Neural cell (in vitro differentiated cells): Measurements from ENCODE around the gene SECISBP2L. TPM values are rescaled to one million over a fixed set of nuclear protein-coding genes. Genes with fewer than 3 reads are reported as not detected.

Experiments used
- H2AFZ ChIP-seq: fragments of 200-600, 300-800 bp; sonication (generic), shearing (Covaris generic); 2 replicates; pipeline ENCODE4 v1.6.0; 2014; ENCODE audit warnings: low read depth, mild to moderate bottlenecking, antibody characterized with exemption, low read length, moderate library complexity
- H3F3A ChIP-seq: fragments of 200-600 bp; shearing (Covaris generic); 2 replicates; pipeline ENCODE4 v1.6.1; 2016; ENCODE audit warnings: mild to moderate bottlenecking, moderate library complexity, mixed read lengths, antibody characterized with exemption, low read length; ENCODE audit not compliant: insufficient read depth, poor library complexity, severe bottlenecking
- H3K27ac ChIP-seq: fragments of 200-600, 300-800 bp; sonication (generic), shearing (Covaris generic); 2 replicates; pipeline ENCODE4 v1.5.1; 2014; ENCODE audit warnings: mild to moderate bottlenecking, low read length, moderate library complexity
- H3K27me3 ChIP-seq: fragments of 300-800, 200-600 bp; sonication (generic), shearing (Covaris generic); 2 replicates; pipeline ENCODE4 v1.6.0; 2014; ENCODE audit warnings: mild to moderate bottlenecking, low read depth, low read length, moderate library complexity; ENCODE audit not compliant: insufficient read depth
- H3K36me3 ChIP-seq: fragments of 300-800, 200-600 bp; sonication (generic), shearing (Covaris generic); 2 replicates; pipeline ENCODE4 v1.5.1; 2014; ENCODE audit warnings: mild to moderate bottlenecking, antibody characterized with exemption, low read length, moderate library complexity; ENCODE audit not compliant: insufficient read depth
- H3K4me2 ChIP-seq: fragments of 300-800, 200-600 bp; sonication (generic), shearing (Covaris generic); 2 replicates; pipeline ENCODE4 v1.6.0; 2014; ENCODE audit warnings: mild to moderate bottlenecking, low read length
- H3K4me3 ChIP-seq: fragments of 300-800, 200-600 bp; sonication (generic), shearing (Covaris generic); 2 replicates; pipeline ENCODE4 v1.5.1; 2014; ENCODE audit warnings: mild to moderate bottlenecking, low read length, moderate library complexity
- H3K79me2 ChIP-seq: fragments of 200-600 bp; shearing (Covaris generic); replicated peaks from 2 replicates; pipeline ENCODE4 v1.6.0; 2014; ENCODE audit warnings: mild to moderate bottlenecking, low read length, moderate library complexity; ENCODE audit not compliant: insufficient read depth
- H3K9ac ChIP-seq: fragments of 300-800, 200-600 bp; sonication (generic), shearing (Covaris generic); 2 replicates; pipeline ENCODE4 v1.6.1; 2016; ENCODE audit warnings: mild to moderate bottlenecking, low read length, mixed read lengths
- H3K9me2 ChIP-seq: fragments of 200-600 bp; shearing (Covaris generic); 2 replicates; pipeline ENCODE4 v1.6.1; 2016; ENCODE audit warnings: mild to moderate bottlenecking, low read length, mixed read lengths; ENCODE audit not compliant: insufficient read depth
- H3K9me3 ChIP-seq: fragments of 200-600, 300-800 bp; sonication (generic), shearing (Covaris generic); 2 replicates; pipeline ENCODE4 v1.6.1; 2016; ENCODE audit warnings: mild to moderate bottlenecking, mixed run types, low read length, moderate library complexity, mixed read lengths
- H4K20me1 ChIP-seq: fragments of 200-600 bp; shearing (Covaris generic); 2 replicates; pipeline ENCODE4 v1.6.1; 2016; ENCODE audit warnings: mild to moderate bottlenecking, mixed run types; ENCODE audit not compliant: insufficient read depth
- EP300 ChIP-seq: fragments of 450-650 bp; conservative IDR thresholded peaks from 2 replicates; pipeline ENCODE4 v1.6.1; 2014; ENCODE audit warnings: antibody characterized with exemption, mild to moderate bottlenecking, moderate library complexity; ENCODE audit not compliant: poor library complexity, severe bottlenecking
- EZH2 ChIP-seq: fragments of 200-600, 300-800 bp; shearing (Covaris generic), sonication (generic); IDR thresholded peaks from 2 replicates; pipeline ENCODE4 v1.6.1; 2014; ENCODE audit warnings: antibody characterized with exemption, low read length, borderline replicate concordance, mild to moderate bottlenecking; ENCODE audit not compliant: insufficient read depth, poor library complexity, severe bottlenecking
- MXI1 ChIP-seq: fragments of 450-650 bp; conservative IDR thresholded peaks from 2 replicates; pipeline ENCODE4 v1.6.1; 2014; ENCODE audit warnings: antibody characterized with exemption, mild to moderate bottlenecking; ENCODE audit not compliant: poor library complexity, severe bottlenecking
- POLR2AphosphoS5 ChIP-seq: IDR thresholded peaks from 2 replicates; pipeline ENCODE4 v1.6.1; 2012
- RAD21 ChIP-seq: fragments of 450-650 bp; conservative IDR thresholded peaks from 2 replicates; pipeline ENCODE4 v1.6.1; 2014; ENCODE audit warnings: antibody characterized with exemption, mild to moderate bottlenecking, moderate library complexity
- SMC3 ChIP-seq: fragments of 450-650 bp; conservative IDR thresholded peaks from 2 replicates; pipeline ENCODE4 v1.6.1; 2014; ENCODE audit warnings: antibody characterized with exemption, mild to moderate bottlenecking, moderate library complexity; ENCODE audit not compliant: poor library complexity
- TAF1 ChIP-seq: IDR thresholded peaks from 2 replicates; pipeline ENCODE4 v1.6.1; 2012; ENCODE audit warnings: low read depth
- polyA plus RNA-seq: library from polyadenylated mRNA; depleted of rRNA; stranded (reverse); fragments of >200 nt; gene quantifications from 2 replicates; pipeline ENCODE4 v1.2.3, GENCODE V29; 2014
- TF ChIP-seq, protein P1 (sequence below): IDR thresholded peaks from 2 replicates; pipeline ENCODE4 v1.6.1; 2012; ENCODE audit warnings: borderline replicate concordance
- TF ChIP-seq, protein P2 (sequence below): fragments of 450-650 bp; IDR thresholded peaks from 2 replicates; pipeline ENCODE4 v1.5.1; 2014; ENCODE audit warnings: antibody characterized with exemption, mild to moderate bottlenecking, moderate library complexity; ENCODE audit not compliant: poor library complexity, severe bottlenecking

The SECISBP2L gene
- polyA plus RNA-seq, 1 donor from 2014 or later: 45.9 TPM

DNA sequence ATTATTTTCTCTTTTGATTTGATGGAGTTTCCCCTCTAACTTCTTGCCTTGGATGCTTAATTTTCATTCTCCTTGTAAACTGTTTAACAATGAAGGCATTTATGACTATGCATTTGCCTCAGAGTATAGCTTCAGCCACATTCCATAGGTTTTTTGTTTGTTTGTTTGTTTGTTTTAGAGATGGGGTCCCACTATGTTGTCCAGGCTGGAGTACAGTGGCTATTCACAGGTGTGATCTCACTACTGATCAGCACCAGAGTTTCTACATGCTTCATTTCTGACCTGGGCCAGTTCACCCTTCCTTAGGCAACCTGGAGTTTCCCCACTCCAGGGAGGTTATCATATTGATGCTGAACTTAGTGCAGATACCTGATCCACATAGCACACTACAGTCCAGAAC is 4.1 kb downstream of the SECISBP2L start:
- no peaks in the 10 kb centered on the region for H4K20me1 ChIP-seq

DNA sequence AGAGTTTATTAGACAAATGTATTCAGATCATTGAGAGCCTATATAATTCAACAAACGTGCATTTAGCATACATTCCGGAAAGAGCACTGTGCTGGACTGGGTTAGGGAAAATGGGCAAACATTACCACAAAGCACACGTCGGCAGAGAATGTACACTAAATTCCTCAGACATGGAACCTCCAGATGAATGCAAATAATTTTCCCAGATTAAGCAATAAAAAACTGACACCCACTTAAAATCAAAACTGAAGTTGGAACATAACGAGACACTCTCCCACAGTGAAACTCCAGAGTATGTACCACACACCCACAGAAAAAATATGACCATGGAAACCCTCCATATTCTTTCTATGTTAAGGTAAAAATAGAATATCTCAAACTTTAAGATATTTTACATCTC is 4.8 kb downstream of the SECISBP2L start:
- Histone ChIP-seq H3K9ac (no peak overlapping the region), H3K4me2 (no peak overlapping the region), H3K9me3 (no peaks in the 10 kb centered on the region), H3K4me3 (no peak overlapping the region), H3K27ac (no peak overlapping the region), H3K79me2 (peaks cover 72% of the 10 kb centered on the region), H3F3A (no peaks in the 10 kb centered on the region), H3K9me2 (no peaks in the 10 kb centered on the region), H2AFZ (no peak overlapping the region), H3K27me3 (no peaks in the 10 kb centered on the region), H3K36me3 (no peaks in the 10 kb centered on the region), H4K20me1 (no peaks in the 10 kb centered on the region)
- no peak for TF ChIP-seq EP300
- TF ChIP-seq, protein P1, sequence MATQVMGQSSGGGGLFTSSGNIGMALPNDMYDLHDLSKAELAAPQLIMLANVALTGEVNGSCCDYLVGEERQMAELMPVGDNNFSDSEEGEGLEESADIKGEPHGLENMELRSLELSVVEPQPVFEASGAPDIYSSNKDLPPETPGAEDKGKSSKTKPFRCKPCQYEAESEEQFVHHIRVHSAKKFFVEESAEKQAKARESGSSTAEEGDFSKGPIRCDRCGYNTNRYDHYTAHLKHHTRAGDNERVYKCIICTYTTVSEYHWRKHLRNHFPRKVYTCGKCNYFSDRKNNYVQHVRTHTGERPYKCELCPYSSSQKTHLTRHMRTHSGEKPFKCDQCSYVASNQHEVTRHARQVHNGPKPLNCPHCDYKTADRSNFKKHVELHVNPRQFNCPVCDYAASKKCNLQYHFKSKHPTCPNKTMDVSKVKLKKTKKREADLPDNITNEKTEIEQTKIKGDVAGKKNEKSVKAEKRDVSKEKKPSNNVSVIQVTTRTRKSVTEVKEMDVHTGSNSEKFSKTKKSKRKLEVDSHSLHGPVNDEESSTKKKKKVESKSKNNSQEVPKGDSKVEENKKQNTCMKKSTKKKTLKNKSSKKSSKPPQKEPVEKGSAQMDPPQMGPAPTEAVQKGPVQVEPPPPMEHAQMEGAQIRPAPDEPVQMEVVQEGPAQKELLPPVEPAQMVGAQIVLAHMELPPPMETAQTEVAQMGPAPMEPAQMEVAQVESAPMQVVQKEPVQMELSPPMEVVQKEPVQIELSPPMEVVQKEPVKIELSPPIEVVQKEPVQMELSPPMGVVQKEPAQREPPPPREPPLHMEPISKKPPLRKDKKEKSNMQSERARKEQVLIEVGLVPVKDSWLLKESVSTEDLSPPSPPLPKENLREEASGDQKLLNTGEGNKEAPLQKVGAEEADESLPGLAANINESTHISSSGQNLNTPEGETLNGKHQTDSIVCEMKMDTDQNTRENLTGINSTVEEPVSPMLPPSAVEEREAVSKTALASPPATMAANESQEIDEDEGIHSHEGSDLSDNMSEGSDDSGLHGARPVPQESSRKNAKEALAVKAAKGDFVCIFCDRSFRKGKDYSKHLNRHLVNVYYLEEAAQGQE: no peak
- TF ChIP-seq TAF1: no peak
- no peak for TF ChIP-seq POLR2AphosphoS5
- no peak for TF ChIP-seq MXI1
- TF ChIP-seq, protein P2, sequence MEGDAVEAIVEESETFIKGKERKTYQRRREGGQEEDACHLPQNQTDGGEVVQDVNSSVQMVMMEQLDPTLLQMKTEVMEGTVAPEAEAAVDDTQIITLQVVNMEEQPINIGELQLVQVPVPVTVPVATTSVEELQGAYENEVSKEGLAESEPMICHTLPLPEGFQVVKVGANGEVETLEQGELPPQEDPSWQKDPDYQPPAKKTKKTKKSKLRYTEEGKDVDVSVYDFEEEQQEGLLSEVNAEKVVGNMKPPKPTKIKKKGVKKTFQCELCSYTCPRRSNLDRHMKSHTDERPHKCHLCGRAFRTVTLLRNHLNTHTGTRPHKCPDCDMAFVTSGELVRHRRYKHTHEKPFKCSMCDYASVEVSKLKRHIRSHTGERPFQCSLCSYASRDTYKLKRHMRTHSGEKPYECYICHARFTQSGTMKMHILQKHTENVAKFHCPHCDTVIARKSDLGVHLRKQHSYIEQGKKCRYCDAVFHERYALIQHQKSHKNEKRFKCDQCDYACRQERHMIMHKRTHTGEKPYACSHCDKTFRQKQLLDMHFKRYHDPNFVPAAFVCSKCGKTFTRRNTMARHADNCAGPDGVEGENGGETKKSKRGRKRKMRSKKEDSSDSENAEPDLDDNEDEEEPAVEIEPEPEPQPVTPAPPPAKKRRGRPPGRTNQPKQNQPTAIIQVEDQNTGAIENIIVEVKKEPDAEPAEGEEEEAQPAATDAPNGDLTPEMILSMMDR: no peak
- no peak for TF ChIP-seq EZH2
- no peak for TF ChIP-seq SMC3
- TF ChIP-seq RAD21: no peak

More for the DNA sequence above, 4.1 kb downstream of the SECISBP2L start:
- H3K4me2 ChIP-seq: no peak overlapping the region
- H2AFZ ChIP-seq: no peak overlapping the region
- H3K9me3 ChIP-seq: no peaks in the 10 kb centered on the region
- no peaks in the 10 kb centered on the region for H3K27me3 ChIP-seq
- H3K36me3 ChIP-seq: no peaks in the 10 kb centered on the region
- peaks cover 71% of the 10 kb centered on the region for H3K79me2 ChIP-seq
- H3F3A ChIP-seq: no peaks in the 10 kb centered on the region
- H3K9ac ChIP-seq: no peak overlapping the region
- TF ChIP-seq EZH2: no peak
- TF ChIP-seq MXI1: no peak
- no peak for TF ChIP-seq RAD21
- TF ChIP-seq POLR2AphosphoS5: no peak
- H3K27ac ChIP-seq: no peak overlapping the region
- no peak overlapping the region for H3K4me3 ChIP-seq
- H3K9me2 ChIP-seq: no peaks in the 10 kb centered on the region

DNA sequence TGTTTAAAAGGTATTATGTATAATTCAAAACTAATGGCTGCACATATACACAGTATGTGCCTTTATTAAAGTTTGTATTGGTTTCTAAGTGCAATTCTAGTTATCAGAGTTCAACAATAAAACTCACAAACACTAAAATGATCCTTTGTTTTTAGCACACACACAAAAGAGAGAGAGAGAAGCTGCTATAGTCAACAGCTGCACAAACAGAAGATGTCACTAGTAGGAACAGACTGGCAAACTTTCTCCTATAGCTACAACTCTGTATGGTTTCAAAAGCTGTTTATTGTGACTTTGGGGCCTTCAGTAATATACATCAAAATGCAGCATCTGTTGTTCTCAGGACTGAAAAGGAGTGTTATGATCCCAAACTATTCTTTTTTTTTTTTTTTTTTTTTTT is 6.1 kb downstream of the SECISBP2L start:
- Histone ChIP-seq H3K4me3 (no peak overlapping the region), H3K9me3 (no peaks in the 10 kb centered on the region), H3K27ac (no peak overlapping the region), H3K36me3 (peaks cover 4% of the 10 kb centered on the region), H3K9ac (no peak overlapping the region), H3K4me2 (no peak overlapping the region), H3K79me2 (peaks cover 72% of the 10 kb centered on the region), H4K20me1 (no peaks in the 10 kb centered on the region), H3F3A (no peaks in the 10 kb centered on the region), H2AFZ (no peak overlapping the region), H3K27me3 (no peaks in the 10 kb centered on the region), H3K9me2 (no peaks in the 10 kb centered on the region)
- no peak for TF ChIP-seq MXI1
- TF ChIP-seq EP300: no peak
- TF ChIP-seq POLR2AphosphoS5: no peak
- TF ChIP-seq SMC3: no peak
